ENCODE measurements around the gene ANKS1B. TPM values are rescaled to one million over a fixed set of nuclear protein-coding genes. Genes with fewer than 3 reads are reported as not detected.

Gene ANKS1B
- total RNA-seq, 1 donor from 2014 or later: 65.5 TPM

GRCh38 chr12:99455350-99456035 is 529.2 kb downstream of the ANKS1B start:
- DNase-seq (ENCODE audit: low spot score): no peak

GRCh38 chr12:99454539-99455172 is 530.1 kb downstream of the ANKS1B start:
- no peak for DNase-seq (ENCODE audit: low spot score)

- no peak for DNase-seq (ENCODE audit: low spot score)
Measured at GRCh38 chr12:99453836-99454538, 530.7 kb downstream of the ANKS1B start.

- peak; percentile 39 for DNase-seq (ENCODE audit: low spot score)
Measured at GRCh38 chr12:99450036-99450630, 534.6 kb downstream of the ANKS1B start.

- DNase-seq (ENCODE audit: low spot score): no peak
Measured at GRCh38 chr12:99444859-99445316, 539.8 kb downstream of the ANKS1B start.

- no peak for DNase-seq (ENCODE audit: low spot score)
Measured at GRCh38 chr12:99442758-99443157, 542.0 kb downstream of the ANKS1B start.

DNA sequence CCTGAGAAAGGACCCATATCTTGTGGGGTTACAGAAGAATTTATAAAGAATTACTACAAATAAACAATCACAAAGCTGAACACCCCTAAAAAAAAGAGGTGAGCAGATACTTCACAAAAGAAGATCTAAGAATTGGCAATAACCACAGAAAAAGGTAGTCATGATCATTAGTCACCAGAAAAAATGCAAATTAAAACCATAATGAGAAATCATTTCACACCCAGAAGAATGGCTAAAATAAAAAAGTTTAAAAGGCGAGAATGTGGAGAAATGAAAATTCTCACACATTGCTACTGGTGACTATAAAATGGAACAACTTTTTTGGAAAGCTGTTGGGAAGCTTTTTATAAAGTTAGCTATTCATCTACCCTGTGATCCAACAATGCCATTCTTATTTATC is 545.3 kb downstream of the ANKS1B start:
- no peak for DNase-seq (ENCODE audit: low spot score)

- no peak for DNase-seq (ENCODE audit: low spot score)
Measured at GRCh38 chr12:99436584-99436983, 548.2 kb downstream of the ANKS1B start.

GRCh38 chr12:99435095-99435791 is 549.5 kb downstream of the ANKS1B start:
- DNase-seq (ENCODE audit: low spot score): no peak

GRCh38 chr12:99433155-99433554 is 551.6 kb downstream of the ANKS1B start:
- no peak for DNase-seq (ENCODE audit: low spot score)

- DNase-seq (ENCODE audit: low spot score): no peak
Measured at GRCh38 chr12:99431203-99431602, 553.5 kb downstream of the ANKS1B start.

- no peak for DNase-seq (ENCODE audit: low spot score)
Measured at GRCh38 chr12:99427104-99427503, 557.6 kb downstream of the ANKS1B start.

DNA sequence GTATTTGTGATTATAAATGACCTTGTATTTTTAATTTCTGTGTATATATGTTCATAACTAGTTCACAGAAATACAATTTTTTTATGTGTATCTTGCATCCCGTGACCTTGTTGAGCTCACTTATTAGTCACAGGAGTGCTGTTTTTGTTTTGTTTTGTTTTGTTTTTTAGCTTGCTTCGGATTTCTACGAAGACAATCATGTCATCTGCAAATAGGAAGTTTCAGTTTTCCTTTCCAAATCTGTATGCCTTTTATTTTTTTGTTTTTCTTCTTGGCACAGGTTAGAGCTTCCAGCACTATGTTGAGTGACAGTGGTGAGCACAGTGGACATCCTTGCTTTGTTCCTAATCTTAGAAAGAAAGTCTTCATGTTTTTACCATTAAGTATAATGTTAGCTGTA is 566.4 kb downstream of the ANKS1B start:
- DNase-seq (ENCODE audit: low spot score): no peak

DNA sequence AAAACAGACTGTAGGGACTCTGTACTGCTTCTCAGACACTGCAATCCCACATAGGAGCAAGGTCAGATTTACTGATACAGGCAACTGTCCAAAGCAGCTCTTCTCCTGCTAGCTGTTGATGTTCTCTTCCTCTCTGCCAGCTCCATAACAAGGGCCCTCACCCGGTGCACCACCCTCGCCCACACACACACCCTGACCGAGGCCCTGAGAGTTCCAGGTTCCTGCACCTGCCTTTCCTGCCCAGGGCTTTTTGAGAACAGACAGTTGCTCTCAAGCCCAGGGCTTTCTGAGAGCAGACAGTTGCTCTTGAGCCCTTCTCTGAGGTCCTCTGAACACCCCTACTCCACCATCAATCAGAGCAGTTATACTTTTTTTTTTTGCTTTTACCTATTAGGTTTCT is 571.0 kb downstream of the ANKS1B start:
- no peak for DNase-seq (ENCODE audit: low spot score)

DNA sequence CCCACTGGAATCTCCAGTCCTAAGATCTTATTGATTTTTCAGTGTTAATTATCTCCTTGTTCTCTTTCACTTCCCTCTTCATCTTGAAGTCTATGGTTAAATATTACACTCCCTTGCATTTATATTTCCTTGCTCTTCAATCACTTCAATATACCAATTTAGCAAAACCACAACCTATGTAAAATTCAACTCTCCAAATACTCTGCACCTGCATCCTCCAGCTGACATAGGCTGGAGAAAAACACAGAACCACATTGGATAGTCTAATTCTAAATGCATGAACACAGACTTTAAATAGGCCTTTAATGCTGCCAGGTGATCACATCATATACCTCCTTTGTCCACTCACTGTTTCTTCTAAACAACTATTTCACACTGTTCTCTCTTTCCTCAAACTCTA is 591.0 kb downstream of the ANKS1B start:
- DNase-seq (ENCODE audit: low spot score): no peak

- no peak for DNase-seq (ENCODE audit: low spot score)
Measured at GRCh38 chr12:99392091-99392850, 592.5 kb downstream of the ANKS1B start.

DNA sequence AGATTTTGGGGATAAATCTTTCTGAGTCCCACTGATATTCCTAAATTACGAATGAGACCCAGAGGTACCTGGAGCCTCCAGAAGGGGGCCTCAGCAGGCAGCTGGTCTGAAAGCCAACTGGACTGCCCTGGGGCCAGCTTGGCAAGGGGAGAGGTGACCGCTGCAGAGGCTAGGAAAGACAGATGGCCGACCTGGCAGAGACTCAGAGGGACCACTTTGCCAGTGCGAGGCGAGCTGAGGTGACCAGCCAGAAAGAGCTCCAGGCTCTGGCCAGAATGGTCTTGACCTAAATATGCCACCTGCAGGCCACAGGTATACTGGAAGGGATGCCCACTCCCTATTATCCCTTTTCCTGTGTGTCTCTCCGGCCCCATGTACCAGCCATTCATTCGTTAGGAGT is 594.0 kb downstream of the ANKS1B start:
- DNase-seq (ENCODE audit: low spot score): no peak

DNA sequence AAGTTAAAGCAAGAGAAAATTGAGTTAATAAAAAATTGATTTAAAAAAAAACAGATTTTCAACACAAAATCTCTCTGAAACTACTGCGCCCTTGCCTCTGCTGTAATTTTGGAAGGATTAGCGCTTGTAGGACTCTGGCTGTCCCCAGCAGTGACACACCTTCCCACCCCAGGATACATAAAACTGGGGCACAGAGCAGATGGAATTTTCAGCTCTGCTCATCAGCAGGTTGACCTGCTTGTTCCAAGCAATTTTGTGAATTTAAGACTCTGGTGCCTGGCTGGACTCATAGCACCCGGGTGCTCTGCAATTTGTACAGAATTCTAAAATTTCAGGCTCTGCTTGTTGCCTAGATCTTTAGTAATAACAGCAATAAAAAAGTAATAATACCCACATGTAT is 595.0 kb downstream of the ANKS1B start:
- no peak for DNase-seq (ENCODE audit: low spot score)

DNA sequence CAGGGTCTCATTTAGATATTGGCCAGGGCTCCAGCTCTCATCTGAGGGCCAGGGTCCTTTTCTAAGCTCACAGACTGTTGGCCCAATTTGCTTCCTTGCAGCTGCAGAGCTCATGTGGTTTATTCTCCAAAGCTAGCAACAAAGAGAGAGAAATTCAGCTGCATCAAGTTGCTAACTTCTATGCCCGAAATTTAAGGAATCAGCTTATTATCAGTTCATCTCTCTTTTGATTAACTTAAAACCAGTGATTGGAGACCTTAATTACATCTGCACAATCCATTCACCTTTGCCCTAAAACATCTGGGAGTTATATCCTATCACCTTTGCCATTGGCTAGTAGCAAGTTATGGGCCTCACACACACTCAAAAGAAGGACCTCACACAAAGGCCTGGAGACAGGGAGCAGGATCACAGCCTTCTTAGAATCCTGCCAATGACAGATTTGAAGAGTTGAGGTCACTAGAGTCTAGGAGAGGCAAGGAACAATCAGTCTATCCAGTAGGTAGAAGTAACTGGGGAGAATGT is 596.0 kb downstream of the ANKS1B start:
- no peak for DNase-seq (ENCODE audit: low spot score)

DNA sequence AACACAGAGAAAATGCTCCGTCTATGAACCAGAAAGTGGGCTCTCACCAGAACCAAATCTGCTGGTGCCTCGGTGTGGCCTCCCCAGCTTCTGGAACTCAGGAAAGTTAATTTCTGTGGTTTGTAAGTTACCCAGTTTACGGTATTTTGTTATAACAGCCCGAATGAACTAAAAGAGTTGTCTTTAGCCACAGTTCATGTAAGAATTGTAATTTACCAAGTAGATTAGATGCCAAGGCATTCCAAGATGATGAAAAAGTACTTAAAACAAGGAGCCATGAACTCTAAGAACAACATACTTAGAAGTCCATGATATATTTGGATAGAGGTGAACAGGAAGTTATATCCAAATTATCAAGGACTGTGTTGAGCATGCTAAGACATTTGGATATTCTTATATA is 597.1 kb downstream of the ANKS1B start:
- DNase-seq (ENCODE audit: low spot score): no peak

GRCh38 chr12:99386907-99387306 is 597.8 kb downstream of the ANKS1B start:
- no peak for DNase-seq (ENCODE audit: low spot score)
